ENCODE results near the gene YJEFN3. TPM values are rescaled to one million over a fixed set of nuclear protein-coding genes. Genes with fewer than 3 reads are reported as not detected.

The YJEFN3 gene
- total RNA-seq, 1 donor from 2014 or later = 21.6 TPM

DNA sequence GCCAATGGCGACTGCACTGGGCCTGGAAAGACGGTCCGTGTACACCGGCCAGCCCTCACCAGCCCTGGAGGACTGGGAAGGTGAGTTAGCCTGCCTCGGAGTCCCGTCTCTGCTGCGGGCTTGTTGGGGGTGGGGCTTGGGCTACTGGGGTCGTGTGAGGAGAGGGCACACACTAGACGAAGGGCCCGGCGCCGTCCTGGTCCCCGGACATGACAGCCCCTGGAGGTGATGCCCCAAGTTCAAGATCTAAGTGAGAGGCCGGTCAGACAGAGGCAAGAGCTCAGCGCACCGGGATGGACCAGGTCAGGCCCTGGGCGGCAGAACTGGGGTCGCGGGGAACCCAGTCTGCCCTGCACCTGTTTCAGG is 11.0 kb downstream of the YJEFN3 start:
- TF ChIP-seq, protein P1, sequence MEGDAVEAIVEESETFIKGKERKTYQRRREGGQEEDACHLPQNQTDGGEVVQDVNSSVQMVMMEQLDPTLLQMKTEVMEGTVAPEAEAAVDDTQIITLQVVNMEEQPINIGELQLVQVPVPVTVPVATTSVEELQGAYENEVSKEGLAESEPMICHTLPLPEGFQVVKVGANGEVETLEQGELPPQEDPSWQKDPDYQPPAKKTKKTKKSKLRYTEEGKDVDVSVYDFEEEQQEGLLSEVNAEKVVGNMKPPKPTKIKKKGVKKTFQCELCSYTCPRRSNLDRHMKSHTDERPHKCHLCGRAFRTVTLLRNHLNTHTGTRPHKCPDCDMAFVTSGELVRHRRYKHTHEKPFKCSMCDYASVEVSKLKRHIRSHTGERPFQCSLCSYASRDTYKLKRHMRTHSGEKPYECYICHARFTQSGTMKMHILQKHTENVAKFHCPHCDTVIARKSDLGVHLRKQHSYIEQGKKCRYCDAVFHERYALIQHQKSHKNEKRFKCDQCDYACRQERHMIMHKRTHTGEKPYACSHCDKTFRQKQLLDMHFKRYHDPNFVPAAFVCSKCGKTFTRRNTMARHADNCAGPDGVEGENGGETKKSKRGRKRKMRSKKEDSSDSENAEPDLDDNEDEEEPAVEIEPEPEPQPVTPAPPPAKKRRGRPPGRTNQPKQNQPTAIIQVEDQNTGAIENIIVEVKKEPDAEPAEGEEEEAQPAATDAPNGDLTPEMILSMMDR (IDR thresholded peaks at IDR 0.05; ENCODE audit: partially characterized antibody, unreplicated experiment) = no peak
- Mint-ChIP-seq H3K27ac (ENCODE audit: unreplicated experiment) (no peak overlapping the region), H3K4me1 (ENCODE audit: low read depth, unreplicated experiment) (peaks cover 7% of the 10 kb centered on the region), H3K9me3 (ENCODE audit: unreplicated experiment) (peaks cover 8% of the 10 kb centered on the region), H3K4me3 (ENCODE audit: unreplicated experiment) (no peak overlapping the region), H3K27me3 (ENCODE audit: unreplicated experiment) (peaks cover 22% of the 10 kb centered on the region), H3K36me3 (ENCODE audit: unreplicated experiment) (no peaks in the 10 kb centered on the region)
- DNase-seq = no peak

DNA sequence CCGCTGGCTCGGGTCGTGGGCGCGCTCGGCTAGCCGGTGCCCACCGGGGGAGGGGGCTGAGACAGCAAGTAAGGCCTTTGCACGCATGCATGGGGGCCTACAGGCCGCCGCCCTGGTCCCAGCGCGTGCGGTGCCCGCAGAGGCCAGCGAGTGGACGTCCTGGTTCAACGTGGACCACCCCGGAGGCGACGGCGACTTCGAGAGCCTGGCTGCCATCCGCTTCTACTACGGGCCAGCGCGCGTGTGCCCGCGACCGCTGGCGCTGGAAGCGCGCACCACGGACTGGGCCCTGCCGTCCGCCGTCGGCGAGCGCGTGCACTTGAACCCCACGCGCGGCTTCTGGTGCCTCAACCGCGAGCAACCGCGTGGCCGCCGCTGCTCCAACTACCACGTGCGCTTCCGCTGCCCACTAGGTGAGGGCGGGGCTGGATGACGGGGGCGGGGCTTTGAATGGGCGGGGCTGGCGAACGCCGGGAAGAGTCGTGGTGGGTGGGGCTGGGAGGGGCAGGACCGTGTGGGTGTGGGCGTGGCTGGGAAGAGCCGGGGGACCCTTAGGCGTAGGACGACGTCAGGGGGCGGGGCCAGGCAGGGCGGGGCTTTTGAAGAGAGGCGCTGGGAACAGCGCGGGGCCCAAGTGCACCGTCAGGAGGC is 11.5 kb downstream of the YJEFN3 start:
- DNase-seq = peak; percentile 85
- H3K4me1 Mint-ChIP-seq (ENCODE audit: low read depth, unreplicated experiment) = peaks cover 7% of the 10 kb centered on the region
- H3K4me3 Mint-ChIP-seq (ENCODE audit: unreplicated experiment) = peak overlapping the region; percentile 69
- H3K9me3 Mint-ChIP-seq (ENCODE audit: unreplicated experiment) = peaks cover 8% of the 10 kb centered on the region
- H3K27me3 Mint-ChIP-seq (ENCODE audit: unreplicated experiment) = peaks cover 22% of the 10 kb centered on the region
- H3K36me3 Mint-ChIP-seq (ENCODE audit: unreplicated experiment) = no peaks in the 10 kb centered on the region
- H3K27ac Mint-ChIP-seq (ENCODE audit: unreplicated experiment) = no peak overlapping the region
- TF ChIP-seq, protein P1 (IDR thresholded peaks at IDR 0.05; ENCODE audit: partially characterized antibody, unreplicated experiment) = no peak

DNA sequence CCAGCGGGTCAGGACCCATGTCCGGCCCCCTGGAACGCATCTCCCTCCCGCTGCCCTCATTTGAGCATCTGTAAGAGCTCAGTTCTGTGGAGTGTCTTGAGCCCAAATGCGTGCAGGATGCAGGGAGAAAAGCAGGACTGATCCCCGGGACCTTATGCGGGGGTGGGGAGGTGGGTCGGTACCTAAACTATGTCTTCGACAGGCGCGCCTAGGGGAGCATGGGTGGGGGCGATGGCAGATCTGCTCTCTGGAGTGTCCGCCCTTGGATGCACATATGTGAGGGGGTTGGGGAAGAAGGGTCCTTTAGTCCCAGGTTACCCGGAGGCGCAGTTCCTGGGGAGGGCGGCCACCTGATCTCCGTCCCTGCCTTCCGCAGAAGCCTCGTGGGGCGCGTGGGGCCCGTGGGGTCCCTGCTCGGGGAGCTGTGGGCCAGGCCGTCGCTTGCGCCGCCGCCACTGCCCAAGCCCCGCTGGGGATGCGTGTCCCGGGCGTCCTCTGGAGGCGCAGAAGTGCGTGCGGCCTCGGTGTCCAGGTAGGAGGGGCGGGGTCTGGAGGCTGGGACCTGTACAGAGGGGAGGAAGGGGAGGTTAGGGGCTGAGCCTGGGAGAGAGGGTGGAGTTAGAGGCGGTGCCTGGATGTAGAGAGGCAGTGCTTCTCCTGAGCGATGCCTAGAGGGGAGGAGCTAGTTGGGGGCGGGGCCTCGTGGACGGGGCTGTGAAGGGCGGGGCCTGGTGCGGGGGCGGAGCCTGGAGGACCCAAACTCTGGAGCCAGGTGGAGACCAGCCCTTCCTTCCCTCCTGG is 12.2 kb downstream of the YJEFN3 start:
- Mint-ChIP-seq H3K27me3 (ENCODE audit: unreplicated experiment) (peaks cover 22% of the 10 kb centered on the region), H3K27ac (ENCODE audit: unreplicated experiment) (no peak overlapping the region), H3K4me1 (ENCODE audit: low read depth, unreplicated experiment) (peaks cover 7% of the 10 kb centered on the region), H3K36me3 (ENCODE audit: unreplicated experiment) (no peaks in the 10 kb centered on the region), H3K4me3 (ENCODE audit: unreplicated experiment) (peak overlapping the region; percentile 69), H3K9me3 (ENCODE audit: unreplicated experiment) (peaks cover 8% of the 10 kb centered on the region)
- peak; percentile 81 for DNase-seq
- TF ChIP-seq, protein P1 (IDR thresholded peaks at IDR 0.05; ENCODE audit: partially characterized antibody, unreplicated experiment) = no peak

DNA sequence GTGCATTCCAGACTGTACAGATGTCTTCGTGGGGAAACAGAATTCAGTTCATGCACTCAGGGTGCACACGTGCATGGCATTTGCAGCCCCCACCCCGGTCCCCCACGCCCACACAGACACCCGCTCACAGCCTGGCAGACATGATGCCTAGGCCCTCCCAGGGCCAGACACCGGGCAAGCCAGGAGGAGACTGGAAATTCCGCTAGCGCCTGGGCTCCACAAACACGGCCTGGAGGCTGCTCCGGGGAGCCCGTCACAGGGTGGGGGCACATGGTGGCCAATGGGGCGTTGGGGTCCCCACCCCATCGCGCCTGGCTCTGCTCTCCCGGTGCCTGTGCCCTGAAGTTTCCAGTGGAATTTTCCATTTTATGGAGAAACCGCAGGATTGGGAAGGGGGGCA is 12.9 kb downstream of the YJEFN3 start:
- Mint-ChIP-seq H3K9me3 (ENCODE audit: unreplicated experiment) (peaks cover 6% of the 10 kb centered on the region), H3K27ac (ENCODE audit: unreplicated experiment) (no peak overlapping the region), H3K36me3 (ENCODE audit: unreplicated experiment) (no peaks in the 10 kb centered on the region), H3K4me3 (ENCODE audit: unreplicated experiment) (no peak overlapping the region), H3K27me3 (ENCODE audit: unreplicated experiment) (peaks cover 19% of the 10 kb centered on the region), H3K4me1 (ENCODE audit: low read depth, unreplicated experiment) (peaks cover 12% of the 10 kb centered on the region)
- TF ChIP-seq, protein P1 (IDR thresholded peaks at IDR 0.05; ENCODE audit: partially characterized antibody, unreplicated experiment) = no peak
- DNase-seq = peak; percentile 13

DNA sequence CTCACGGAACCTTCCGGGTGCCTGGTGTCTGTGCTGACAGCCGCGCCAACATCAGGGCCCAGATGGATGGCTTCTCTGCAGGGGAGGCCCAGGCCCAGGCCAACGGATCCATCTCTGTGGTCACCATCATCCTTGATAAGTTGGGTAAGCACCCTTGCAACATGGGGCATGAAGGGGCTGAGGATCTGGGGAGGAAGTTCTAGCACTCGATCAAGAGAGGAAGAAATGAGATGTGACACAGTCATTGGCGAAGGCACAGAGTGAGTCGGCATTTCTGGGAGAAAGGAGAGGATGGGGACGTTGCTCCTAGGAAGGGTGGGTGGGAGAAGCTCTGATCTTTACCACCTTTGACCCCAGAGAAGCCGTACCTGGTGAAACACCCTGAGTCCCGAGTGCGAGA is 13.8 kb downstream of the YJEFN3 start:
- H3K4me3 Mint-ChIP-seq (ENCODE audit: unreplicated experiment) = no peak overlapping the region
- H3K27ac Mint-ChIP-seq (ENCODE audit: unreplicated experiment) = peak overlapping the region; percentile 75
- H3K9me3 Mint-ChIP-seq (ENCODE audit: unreplicated experiment) = peaks cover 6% of the 10 kb centered on the region

More for the DNA sequence above, 13.8 kb downstream of the YJEFN3 start:
- Mint-ChIP-seq H3K4me1 (ENCODE audit: low read depth, unreplicated experiment) (peaks cover 12% of the 10 kb centered on the region), H3K27me3 (ENCODE audit: unreplicated experiment) (peaks cover 16% of the 10 kb centered on the region), H3K36me3 (ENCODE audit: unreplicated experiment) (no peaks in the 10 kb centered on the region)
- no peak for DNase-seq
- TF ChIP-seq, protein P1 (IDR thresholded peaks at IDR 0.05; ENCODE audit: partially characterized antibody, unreplicated experiment) = no peak

Measured in glutamatergic neuron (in vitro differentiated cells).